ENCODE results near the gene PRADC1. TPM values are rescaled to one million over a fixed set of nuclear protein-coding genes. Genes with fewer than 3 reads are reported as not detected.

The PRADC1 gene
- total and polyA plus RNA-seq, 9 of the 15 experiments (the other 6 are each of a cell fraction or from before 2014, with no cell fraction given) = 7.3 to 47.4 (median 34.2) TPM

DNA sequence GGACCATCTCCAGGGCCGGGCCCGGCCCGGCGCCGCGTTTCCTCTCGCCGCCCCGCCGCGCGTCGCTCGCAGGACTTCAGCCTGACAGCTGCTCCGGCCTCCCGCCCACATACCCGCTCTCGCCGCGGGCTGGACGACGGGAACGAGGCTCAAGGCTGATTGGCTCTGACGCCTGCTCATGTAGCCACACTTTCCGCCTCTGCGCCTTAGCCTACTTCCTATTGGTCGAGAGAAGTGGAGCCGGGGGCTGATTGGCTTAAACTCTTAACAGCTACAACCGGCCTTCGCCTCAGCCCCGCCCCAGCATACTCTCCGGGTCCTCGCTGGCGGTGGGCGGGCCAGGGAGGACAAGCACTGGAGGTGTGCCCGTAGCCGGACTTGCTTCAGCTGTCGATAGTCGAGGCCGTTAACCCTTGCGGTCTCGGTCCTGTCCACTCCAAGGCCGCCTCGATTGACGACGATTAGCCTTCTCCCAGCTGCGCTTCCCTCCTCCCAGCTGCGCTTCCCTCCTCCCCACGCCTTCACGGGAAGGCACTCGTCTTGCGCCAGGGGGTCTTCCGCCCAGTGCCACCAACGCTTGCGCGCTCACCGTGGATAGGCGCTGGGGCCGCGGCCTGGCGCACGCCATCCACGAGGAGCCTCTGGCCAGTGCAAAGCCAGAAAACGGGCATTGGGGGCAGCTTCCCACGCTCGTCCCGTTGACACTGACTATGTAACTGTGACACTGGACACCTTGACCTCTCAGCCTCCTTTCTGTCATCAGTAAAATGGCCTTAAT is at the start of gene PRADC1 (continued):
- TF ChIP-seq, protein P1, sequence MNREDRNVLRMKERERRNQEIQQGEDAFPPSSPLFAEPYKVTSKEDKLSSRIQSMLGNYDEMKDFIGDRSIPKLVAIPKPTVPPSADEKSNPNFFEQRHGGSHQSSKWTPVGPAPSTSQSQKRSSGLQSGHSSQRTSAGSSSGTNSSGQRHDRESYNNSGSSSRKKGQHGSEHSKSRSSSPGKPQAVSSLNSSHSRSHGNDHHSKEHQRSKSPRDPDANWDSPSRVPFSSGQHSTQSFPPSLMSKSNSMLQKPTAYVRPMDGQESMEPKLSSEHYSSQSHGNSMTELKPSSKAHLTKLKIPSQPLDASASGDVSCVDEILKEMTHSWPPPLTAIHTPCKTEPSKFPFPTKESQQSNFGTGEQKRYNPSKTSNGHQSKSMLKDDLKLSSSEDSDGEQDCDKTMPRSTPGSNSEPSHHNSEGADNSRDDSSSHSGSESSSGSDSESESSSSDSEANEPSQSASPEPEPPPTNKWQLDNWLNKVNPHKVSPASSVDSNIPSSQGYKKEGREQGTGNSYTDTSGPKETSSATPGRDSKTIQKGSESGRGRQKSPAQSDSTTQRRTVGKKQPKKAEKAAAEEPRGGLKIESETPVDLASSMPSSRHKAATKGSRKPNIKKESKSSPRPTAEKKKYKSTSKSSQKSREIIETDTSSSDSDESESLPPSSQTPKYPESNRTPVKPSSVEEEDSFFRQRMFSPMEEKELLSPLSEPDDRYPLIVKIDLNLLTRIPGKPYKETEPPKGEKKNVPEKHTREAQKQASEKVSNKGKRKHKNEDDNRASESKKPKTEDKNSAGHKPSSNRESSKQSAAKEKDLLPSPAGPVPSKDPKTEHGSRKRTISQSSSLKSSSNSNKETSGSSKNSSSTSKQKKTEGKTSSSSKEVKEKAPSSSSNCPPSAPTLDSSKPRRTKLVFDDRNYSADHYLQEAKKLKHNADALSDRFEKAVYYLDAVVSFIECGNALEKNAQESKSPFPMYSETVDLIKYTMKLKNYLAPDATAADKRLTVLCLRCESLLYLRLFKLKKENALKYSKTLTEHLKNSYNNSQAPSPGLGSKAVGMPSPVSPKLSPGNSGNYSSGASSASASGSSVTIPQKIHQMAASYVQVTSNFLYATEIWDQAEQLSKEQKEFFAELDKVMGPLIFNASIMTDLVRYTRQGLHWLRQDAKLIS (CRISPR knock-in tag; IDR thresholded peaks at IDR 0.05) = peak; percentile 29; the same call in 1 of the 2 replicates
- TF ChIP-seq ZNF717 (CRISPR knock-in tag; IDR thresholded peaks at IDR 0.05) (no peak), CREM (IDR thresholded peaks at IDR 0.05; ENCODE audit: low read depth) (0 out of 2 replicates have a peak, but pooled peaks have one; percentile 67), JUN (IDR thresholded peaks at IDR 0.05; ENCODE audit: borderline replicate concordance, low read depth, low read length) (no peak), JUN (CRISPR knock-in tag; IDR thresholded peaks at IDR 0.05; ENCODE audit: borderline replicate concordance) (no peak), ZNF764 (CRISPR knock-in tag; IDR thresholded peaks at IDR 0.05; ENCODE audit: low read depth) (no peak), SAP30 (IDR thresholded peaks at IDR 0.05; ENCODE audit: borderline replicate concordance, insufficient read depth, low read depth, low read length, poor library complexity, severe bottlenecking) (peak; percentile 36), GATAD2A (IDR thresholded peaks at IDR 0.05) (0 out of 2 replicates have a peak, but pooled peaks have one; percentile 35), JUND (IDR thresholded peaks at IDR 0.05; ENCODE audit: borderline replicate concordance, low read depth, low read length) (0 out of 2 replicates have a peak, but pooled peaks have one; percentile 3), JUND (tag; IDR thresholded peaks at IDR 0.05; ENCODE audit: borderline replicate concordance, low read depth, low read length) (peak; percentile 28; the same call in 1 of the 3 replicates), NUFIP1 (IDR thresholded peaks at IDR 0.05; ENCODE audit: partially characterized antibody) (no peak), TBP (optimal IDR thresholded peaks at IDR 0.05; ENCODE audit: low read depth, low read length) (peak; percentile 69)
- TF ChIP-seq, protein P2, sequence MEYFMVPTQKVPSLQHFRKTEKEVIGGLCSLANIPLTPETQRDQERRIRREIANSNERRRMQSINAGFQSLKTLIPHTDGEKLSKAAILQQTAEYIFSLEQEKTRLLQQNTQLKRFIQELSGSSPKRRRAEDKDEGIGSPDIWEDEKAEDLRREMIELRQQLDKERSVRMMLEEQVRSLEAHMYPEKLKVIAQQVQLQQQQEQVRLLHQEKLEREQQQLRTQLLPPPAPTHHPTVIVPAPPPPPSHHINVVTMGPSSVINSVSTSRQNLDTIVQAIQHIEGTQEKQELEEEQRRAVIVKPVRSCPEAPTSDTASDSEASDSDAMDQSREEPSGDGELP (CRISPR knock-in tag; IDR thresholded peaks at IDR 0.05; ENCODE audit: borderline replicate concordance) = peak; percentile 94
- TF ChIP-seq, protein P3, sequence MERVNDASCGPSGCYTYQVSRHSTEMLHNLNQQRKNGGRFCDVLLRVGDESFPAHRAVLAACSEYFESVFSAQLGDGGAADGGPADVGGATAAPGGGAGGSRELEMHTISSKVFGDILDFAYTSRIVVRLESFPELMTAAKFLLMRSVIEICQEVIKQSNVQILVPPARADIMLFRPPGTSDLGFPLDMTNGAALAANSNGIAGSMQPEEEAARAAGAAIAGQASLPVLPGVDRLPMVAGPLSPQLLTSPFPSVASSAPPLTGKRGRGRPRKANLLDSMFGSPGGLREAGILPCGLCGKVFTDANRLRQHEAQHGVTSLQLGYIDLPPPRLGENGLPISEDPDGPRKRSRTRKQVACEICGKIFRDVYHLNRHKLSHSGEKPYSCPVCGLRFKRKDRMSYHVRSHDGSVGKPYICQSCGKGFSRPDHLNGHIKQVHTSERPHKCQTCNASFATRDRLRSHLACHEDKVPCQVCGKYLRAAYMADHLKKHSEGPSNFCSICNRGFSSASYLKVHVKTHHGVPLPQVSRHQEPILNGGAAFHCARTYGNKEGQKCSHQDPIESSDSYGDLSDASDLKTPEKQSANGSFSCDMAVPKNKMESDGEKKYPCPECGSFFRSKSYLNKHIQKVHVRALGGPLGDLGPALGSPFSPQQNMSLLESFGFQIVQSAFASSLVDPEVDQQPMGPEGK (CRISPR knock-in tag; IDR thresholded peaks at IDR 0.05; ENCODE audit: borderline replicate concordance) = no peak
- TF ChIP-seq, protein P4, sequence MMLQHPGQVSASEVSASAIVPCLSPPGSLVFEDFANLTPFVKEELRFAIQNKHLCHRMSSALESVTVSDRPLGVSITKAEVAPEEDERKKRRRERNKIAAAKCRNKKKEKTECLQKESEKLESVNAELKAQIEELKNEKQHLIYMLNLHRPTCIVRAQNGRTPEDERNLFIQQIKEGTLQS (IDR thresholded peaks at IDR 0.05) = no peak
- TF ChIP-seq, protein P4 (CRISPR knock-in tag; conservative IDR thresholded peaks at IDR 0.05) = no peak

Data from K562 (cell line).